Thyroid gland (tissue), 4 donors: ENCODE results near the gene PARD3. TPM values are rescaled to one million over a fixed set of nuclear protein-coding genes. Genes with fewer than 3 reads are reported as not detected.

ENCODE experiments used
- DNase-seq, 2 donors: peaks; one replicate each; pipeline ENCODE4 v3.0.0-alpha.2; 2019
- H3K27ac ChIP-seq, 3 donors: fragments of 200-600 bp; sonication (generic); 1 replicate in 2 of 3; 2 replicates in 1 of 3; pipeline ENCODE4 v1.5.1; 2016 to 2019; ENCODE audit warnings: mild to moderate bottlenecking in 1 of 3, moderate library complexity in 1 of 3
- H3K27me3 ChIP-seq: fragments of 200-600 bp; sonication (generic); one replicate; pipeline ENCODE4 v1.5.1; 2019
- H3K36me3 ChIP-seq, 2 donors: fragments of 200-600 bp; sonication (generic); one replicate each; pipeline ENCODE4 v1.5.1; 2016 to 2019
- H3K4me1 ChIP-seq, 2 donors: fragments of 200-600 bp; sonication (generic); one replicate each; pipeline ENCODE4 v1.5.1; 2017 to 2019
- H3K4me3 ChIP-seq, 3 donors: fragments of 200-600 bp; sonication (generic); replicated peaks in 1 of 3; 1 replicate in 2 of 3; 2 replicates in 1 of 3; pipeline ENCODE4 v1.5.1; 2016; ENCODE audit warnings: mild to moderate bottlenecking in 1 of 3
- H3K9me3 ChIP-seq: fragments of 200-600 bp; sonication (generic); one replicate; pipeline ENCODE4 v1.5.1; 2017
- POLR2A ChIP-seq, 2 donors: fragments of 450-650 bp; IDR thresholded peaks; one replicate each; pipeline ENCODE4 v1.6.1; 2017; ENCODE audit warnings: antibody characterized with exemption in 2 of 2, mild to moderate bottlenecking in 2 of 2, moderate library complexity in 1 of 2
- WGBS, 2 donors: methylation state at CpG; one replicate each; pipeline ENCODE4 v1.1.5; 2017; 5-methylcytosine and 5-hydroxymethylcytosine counted together
- intact Hi-C: fragments of 100-400 bp; cut with DNase I; formaldehyde crosslinking; loops from one replicate; pipeline ENCODE4 v1.15.1; 2023
- total RNA-seq, 4 donors: library from RNA; depleted of rRNA; stranded (reverse); fragments of >200 nt; gene quantifications; one replicate each; pipeline ENCODE4 v1.2.3, GENCODE V29; 2016
- TF ChIP-seq, protein P1 (sequence below), 6 experiments: fragments of 200-600 bp in 3 of 6; fragments of 450-650 bp in 3 of 6; sonication (generic) in 3 of 6; IDR thresholded peaks; one replicate each; pipeline ENCODE4 v1.5.1; 2016 to 2019; ENCODE audit warnings: antibody characterized with exemption in 6 of 6, mild to moderate bottlenecking in 2 of 6, inconsistent platforms in 1 of 6, moderate library complexity in 1 of 6

The PARD3 gene
- total RNA-seq, 4 donors from 2014 or later, result 48.6 to 88.4 (median 57.7) TPM

DNA sequence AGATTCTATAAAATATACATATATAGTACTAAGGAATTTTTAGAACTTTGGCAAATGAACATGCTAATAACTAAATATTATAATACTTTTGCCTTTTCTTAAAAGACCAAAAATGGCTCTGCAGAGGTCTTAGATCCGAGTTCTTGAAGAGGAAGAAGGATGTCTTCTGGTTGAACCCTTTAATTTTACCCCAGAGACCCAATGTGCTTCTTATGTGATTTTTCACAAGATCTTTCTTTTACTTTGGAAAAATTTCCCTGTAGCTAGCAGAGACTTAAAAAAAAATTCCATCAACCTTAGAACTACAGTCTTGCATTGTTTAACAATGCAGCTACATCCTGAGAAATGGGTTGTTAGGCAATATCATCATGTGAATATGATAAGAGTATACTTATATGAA, 663.2 kb downstream of the PARD3 start:
- intact Hi-C loops, result no loop called here
- Histone ChIP-seq H3K27me3 (no peaks in the 10 kb centered on the region), H3K4me3 (no peak overlapping the region), H3K4me1 (no peaks in the 10 kb centered on the region), H3K9me3 (no peaks in the 10 kb centered on the region), H3K36me3 (no peaks in the 10 kb centered on the region), H3K27ac (no peak overlapping the region)
- DNase-seq, result no peak
- WGBS, 2 donors, result 78 to 83% methylated on average over 1 of the region's 1 CpG
- TF ChIP-seq, protein P1, sequence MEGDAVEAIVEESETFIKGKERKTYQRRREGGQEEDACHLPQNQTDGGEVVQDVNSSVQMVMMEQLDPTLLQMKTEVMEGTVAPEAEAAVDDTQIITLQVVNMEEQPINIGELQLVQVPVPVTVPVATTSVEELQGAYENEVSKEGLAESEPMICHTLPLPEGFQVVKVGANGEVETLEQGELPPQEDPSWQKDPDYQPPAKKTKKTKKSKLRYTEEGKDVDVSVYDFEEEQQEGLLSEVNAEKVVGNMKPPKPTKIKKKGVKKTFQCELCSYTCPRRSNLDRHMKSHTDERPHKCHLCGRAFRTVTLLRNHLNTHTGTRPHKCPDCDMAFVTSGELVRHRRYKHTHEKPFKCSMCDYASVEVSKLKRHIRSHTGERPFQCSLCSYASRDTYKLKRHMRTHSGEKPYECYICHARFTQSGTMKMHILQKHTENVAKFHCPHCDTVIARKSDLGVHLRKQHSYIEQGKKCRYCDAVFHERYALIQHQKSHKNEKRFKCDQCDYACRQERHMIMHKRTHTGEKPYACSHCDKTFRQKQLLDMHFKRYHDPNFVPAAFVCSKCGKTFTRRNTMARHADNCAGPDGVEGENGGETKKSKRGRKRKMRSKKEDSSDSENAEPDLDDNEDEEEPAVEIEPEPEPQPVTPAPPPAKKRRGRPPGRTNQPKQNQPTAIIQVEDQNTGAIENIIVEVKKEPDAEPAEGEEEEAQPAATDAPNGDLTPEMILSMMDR (IDR thresholded peaks at IDR 0.05), result no peak
- TF ChIP-seq POLR2A (IDR thresholded peaks at IDR 0.05), result no peak

DNA sequence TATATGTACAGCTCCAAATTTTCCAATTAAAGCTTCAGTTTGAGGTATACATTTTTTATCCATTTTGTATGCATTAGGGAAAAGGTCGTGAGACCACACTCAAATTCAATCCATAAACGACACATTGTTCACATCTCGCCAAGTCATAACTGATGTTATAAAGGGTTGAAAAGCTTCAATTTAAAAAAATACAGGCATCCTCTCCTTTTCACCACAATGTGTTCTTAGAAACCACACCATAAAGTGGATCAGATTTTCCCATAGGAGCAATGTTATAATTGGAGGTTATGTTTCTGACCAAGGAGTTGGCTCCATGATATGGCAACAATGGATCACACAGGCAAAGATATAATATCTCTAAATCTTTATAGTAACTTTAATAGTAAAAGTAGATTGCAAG, 663.6 kb downstream of the PARD3 start:
- intact Hi-C loops, result no loop called here
- Histone ChIP-seq H3K4me1 (no peaks in the 10 kb centered on the region), H3K4me3 (no peak overlapping the region), H3K36me3 (no peaks in the 10 kb centered on the region), H3K9me3 (no peaks in the 10 kb centered on the region), H3K27ac (no peak overlapping the region), H3K27me3 (no peaks in the 10 kb centered on the region)
- TF ChIP-seq, protein P1 (IDR thresholded peaks at IDR 0.05), result no peak
- TF ChIP-seq POLR2A (IDR thresholded peaks at IDR 0.05), result no peak
- WGBS, 2 donors, result 91 to 92% methylated on average over 3 of the region's 3 CpGs
- no peak for DNase-seq

DNA sequence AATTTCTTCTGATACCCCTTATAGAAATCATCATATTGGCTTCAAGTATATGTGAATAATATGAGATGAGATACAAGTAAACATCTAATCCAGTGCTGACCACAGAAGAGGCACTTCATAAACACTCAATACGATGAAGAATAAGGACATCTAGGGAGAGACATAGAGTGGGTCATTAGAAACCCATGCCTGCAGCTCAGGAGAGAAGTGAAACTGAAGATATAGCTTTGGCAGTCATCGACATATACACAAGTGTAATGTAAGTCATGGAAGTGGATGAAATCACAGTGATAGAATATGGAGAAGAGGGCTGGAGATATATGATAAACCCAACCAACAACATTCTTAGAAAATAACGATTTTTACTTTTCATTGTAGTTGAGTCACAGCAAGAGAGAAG, 665.0 kb downstream of the PARD3 start:
- Histone ChIP-seq H3K27me3 (no peaks in the 10 kb centered on the region), H3K4me1 (no peaks in the 10 kb centered on the region), H3K27ac (no peak overlapping the region), H3K36me3 (no peaks in the 10 kb centered on the region), H3K4me3 (no peak overlapping the region), H3K9me3 (no peaks in the 10 kb centered on the region)
- TF ChIP-seq, protein P1 (IDR thresholded peaks at IDR 0.05), result no peak
- TF ChIP-seq POLR2A (IDR thresholded peaks at IDR 0.05), result no peak
- intact Hi-C loops, result no loop called here
- no peak for DNase-seq
- WGBS, 2 donors, result 76 to 81% methylated on average over 3 of the region's 3 CpGs

DNA sequence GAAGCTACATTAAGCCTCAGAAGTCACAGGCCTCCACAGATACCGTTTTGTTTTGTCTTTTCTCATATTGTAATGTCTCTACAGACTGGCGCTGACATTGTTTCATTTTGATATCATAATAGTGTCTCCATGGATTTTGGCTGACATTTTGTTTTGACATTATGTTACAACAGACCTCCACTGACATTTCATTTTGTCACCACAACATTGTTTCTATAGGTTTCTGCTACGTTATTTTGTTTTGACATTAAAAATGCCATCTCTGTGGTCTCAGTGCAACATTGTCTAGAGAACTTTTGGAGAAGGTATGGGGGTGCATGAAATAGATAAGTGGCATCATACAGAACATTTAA, 666.8 kb downstream of the PARD3 start:
- TF ChIP-seq POLR2A (IDR thresholded peaks at IDR 0.05), result no peak
- TF ChIP-seq, protein P1 (IDR thresholded peaks at IDR 0.05), result no peak
- Histone ChIP-seq H3K4me3 (no peak overlapping the region), H3K27me3 (no peaks in the 10 kb centered on the region), H3K27ac (no peak overlapping the region), H3K9me3 (no peaks in the 10 kb centered on the region), H3K4me1 (no peaks in the 10 kb centered on the region), H3K36me3 (no peaks in the 10 kb centered on the region)
- intact Hi-C loops, result no loop called here
- DNase-seq, result no peak
- WGBS, 2 donors, result 89 to 96% methylated on average over 3 of the region's 3 CpGs

DNA sequence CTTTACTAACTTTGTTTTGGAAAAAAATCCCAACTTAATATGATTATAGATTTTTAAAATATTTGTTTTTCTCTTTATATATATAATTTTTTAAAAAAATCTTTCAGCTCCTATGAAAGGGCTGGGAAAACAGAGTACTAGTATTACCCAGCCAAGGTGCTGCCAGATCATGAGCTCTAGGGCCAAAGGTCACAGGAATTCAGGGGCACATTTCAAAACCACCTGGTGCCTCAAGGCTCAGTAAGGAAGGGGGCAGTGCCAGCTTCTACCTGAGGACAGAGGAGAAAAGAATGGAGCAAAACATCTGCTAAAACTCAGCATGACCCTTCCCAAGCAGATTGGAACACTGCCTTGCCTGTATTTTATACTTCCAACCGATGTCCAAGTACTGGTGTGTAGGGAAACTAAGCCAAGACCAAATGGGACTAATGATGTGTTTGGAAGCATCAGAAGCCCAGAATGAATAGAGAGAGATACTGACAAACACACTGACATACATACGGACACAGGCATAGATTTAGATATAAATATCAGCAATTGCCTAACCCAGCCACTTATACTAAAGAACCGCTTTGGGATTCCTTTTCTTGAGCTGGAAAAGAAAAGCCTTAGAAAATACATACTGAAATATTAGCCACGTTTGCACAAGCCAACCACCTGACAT, 667.3 kb downstream of the PARD3 start:
- no peaks in the 10 kb centered on the region for H3K9me3 ChIP-seq
- no peaks in the 10 kb centered on the region for H3K4me1 ChIP-seq
- intact Hi-C loops, result no loop called here
- no peak overlapping the region for H3K4me3 ChIP-seq
- H3K27ac ChIP-seq, result no peak overlapping the region
- H3K36me3 ChIP-seq, result no peaks in the 10 kb centered on the region
- no peaks in the 10 kb centered on the region for H3K27me3 ChIP-seq
- DNase-seq, result no peak
- TF ChIP-seq POLR2A (IDR thresholded peaks at IDR 0.05), result no peak
- TF ChIP-seq, protein P1 (IDR thresholded peaks at IDR 0.05), result no peak
- 71 to 81% methylated on average over 4 of the region's 4 CpGs for WGBS, 2 donors
